Activated effector memory CD4-positive, alpha-beta T cell treated with anti-CD3 and anti-CD28 coated beads, Interleukin-2, amount 50 U/mL, for 16 hours (primary cell): ENCODE measurements around the gene GNAT2.

Experiments
- DNase-seq: peaks from one replicate; pipeline ENCODE4 v3.0.0-alpha.2; 2020

Gene GNAT2

GRCh38 chr1:109605381-109605780, 14.0 kb downstream of the GNAT2 start:
- DNase-seq = no peak

- DNase-seq = no peak
Observed at GRCh38 chr1:109603229-109603628, 16.2 kb downstream of the GNAT2 start.

DNA sequence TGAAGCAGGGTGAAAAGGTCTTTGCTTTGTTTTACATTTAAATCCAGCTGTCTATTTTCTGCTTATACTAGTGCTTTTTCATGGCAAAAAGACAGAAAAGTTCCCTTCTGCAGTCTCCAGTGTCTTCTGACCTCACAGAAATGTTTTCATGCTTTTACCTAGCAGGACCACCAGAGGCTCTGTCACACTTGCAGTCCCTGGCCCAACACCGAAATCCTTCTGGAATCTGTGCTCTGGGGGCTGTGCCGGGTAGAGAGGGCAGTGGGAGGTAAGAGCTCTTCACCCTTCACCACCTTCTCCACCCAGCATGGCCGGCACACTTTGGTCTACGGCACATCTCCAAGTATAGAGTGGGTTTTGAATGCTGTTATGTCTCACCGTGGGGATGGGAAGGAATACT, 20.8 kb downstream of the GNAT2 start:
- no peak for DNase-seq

- DNase-seq = no peak
Observed at GRCh38 chr1:109598156-109598555, 21.3 kb downstream of the GNAT2 start.

DNA sequence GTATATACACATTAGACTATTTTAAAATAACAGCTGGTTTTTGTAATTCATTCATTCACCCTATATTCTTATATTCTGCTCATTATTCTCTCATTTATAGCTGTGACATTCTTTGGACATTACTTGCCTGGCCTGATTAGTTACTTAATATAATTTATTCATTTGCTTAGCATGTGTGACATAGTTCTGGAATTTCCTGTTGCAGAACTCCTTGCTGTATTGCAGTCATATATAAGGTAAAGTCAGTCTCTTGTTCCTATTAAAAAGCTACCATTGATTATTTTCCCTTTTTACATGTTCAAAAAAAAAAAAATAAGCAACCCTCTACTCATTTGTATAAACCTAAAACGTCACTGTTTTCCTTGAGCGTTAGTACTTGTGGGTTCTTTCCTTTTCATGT, 23.9 kb downstream of the GNAT2 start:
- no peak for DNase-seq

GRCh38 chr1:109592916-109593315, 26.5 kb downstream of the GNAT2 start:
- DNase-seq = no peak

GRCh38 chr1:109589679-109590078, 29.7 kb downstream of the GNAT2 start:
- no peak for DNase-seq

- no peak for DNase-seq
Observed at GRCh38 chr1:109589177-109589576, 30.2 kb downstream of the GNAT2 start.

GRCh38 chr1:109586055-109586454, 33.4 kb downstream of the GNAT2 start:
- no peak for DNase-seq

DNA sequence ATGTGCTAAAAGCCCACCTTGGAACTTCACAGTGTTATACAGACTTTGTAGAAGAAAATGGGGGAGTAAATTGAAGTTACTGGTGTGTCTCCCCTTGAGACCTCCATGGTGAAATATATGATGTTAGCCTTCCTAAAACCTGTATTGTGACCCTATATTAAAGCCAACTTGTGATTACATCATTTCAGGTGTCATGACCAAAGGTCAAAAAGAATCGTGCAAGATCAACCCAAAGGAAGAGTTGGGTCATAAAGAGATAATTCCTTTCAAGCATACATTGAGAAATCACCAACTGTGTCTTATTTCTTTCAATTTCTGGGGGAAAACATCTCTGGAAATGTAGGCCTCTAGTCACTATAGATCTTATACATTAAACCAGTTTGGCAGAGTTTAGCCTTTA, 34.6 kb downstream of the GNAT2 start:
- no peak for DNase-seq

GRCh38 chr1:109582021-109582420, 37.4 kb downstream of the GNAT2 start:
- no peak for DNase-seq

- DNase-seq = no peak
Observed at GRCh38 chr1:109579491-109579890, 39.9 kb downstream of the GNAT2 start.

DNA sequence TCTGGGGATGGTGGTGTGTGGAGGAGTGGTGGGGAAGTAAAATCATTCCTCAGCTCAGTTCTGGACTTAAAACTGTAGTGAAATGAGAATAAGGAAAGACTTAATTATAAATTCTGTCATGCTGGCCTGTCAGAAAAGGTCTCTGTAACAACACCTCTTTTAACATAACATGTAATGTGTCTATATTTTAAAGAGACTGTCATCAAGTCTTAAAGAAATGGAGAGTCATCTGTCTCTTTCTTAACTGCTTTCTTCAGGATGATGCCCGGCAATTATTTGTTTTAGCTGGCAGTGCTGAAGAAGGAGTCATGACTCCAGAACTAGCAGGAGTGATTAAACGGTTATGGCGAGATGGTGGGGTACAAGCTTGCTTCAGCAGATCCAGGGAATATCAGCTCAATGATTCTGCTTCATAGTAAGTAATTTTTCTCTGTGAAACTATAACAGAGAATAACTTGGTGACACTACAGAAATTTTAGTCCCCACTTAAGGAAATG, 40.4 kb downstream of the GNAT2 start:
- no peak for DNase-seq

- no peak for DNase-seq
Observed at GRCh38 chr1:109573785-109574184, 45.6 kb downstream of the GNAT2 start.

DNA sequence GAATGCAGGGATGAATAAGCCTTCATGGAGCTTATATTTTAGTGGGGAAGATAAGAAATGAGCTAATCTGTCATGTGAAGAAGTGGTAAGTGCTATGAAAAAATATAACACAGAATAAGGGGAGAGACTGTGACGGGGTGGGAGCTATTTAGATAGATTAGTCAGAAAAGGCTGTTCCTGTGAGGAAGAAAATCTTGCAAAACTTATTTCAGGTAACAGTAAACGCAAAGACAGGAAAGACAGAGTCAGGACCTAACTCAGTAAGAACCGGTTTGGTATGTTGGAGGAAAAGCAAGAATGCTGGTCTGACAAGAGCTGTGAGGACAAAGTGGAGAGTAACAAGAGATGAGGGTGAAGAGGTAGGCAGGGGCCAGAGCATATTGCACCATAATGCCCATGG, 49.0 kb downstream of the GNAT2 start:
- DNase-seq = no peak

DNA sequence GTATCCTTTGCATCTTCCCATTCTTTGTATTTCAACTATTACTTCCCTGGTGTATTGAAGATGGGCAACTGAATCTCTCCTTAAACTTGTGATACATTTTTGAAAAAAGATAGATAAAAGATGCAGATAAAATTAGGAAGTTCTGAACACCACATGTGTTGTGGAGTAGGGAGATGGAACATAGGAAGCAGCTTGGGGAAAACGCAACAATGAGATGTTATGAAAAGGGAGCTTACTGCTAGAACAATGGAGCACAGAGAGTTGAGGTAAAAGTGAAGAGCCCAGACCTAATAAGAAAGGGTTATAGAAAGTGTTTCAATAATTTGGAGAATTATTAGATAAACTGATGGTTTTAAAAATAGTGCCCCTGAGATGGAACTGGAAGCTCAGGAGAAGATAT, 50.1 kb downstream of the GNAT2 start:
- DNase-seq = no peak

DNA sequence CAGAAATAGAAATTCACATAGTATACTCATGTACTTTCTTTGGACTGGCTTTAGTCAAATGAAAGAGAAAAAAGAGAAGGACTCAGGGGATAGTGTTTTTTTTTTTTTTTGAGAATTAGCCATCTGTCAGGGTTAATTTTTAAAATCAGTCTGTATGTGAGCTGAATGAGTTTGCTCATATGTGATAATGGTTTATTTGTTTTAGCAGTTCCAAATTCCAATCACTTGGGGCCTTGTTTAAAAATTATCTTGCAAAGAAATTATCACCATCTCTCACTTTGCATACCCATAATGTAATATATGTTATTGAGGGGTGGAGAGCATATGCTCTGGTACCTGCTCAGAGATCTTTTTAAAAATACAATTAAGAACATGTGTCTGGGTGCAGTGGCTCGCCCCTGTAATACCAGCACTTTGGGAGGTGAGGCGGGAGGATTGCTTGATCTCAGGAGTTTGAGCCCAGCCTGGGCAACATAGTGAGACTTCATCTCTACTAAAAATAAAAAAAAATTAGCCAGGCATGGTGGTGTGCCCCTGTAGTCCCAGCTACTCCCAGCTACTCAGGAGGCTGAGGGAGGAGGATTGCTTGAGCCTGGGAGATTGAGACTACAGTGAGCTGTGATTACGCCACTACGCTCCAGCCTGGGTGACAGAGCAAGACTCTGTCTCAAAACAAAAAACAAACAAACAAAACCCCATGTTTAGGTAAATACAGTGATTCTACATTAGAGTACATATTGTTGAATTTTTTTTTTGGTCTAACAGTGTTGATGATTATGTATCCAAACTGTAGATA, 51.3 kb downstream of the GNAT2 start:
- no peak for DNase-seq

GRCh38 chr1:109566982-109567381, 52.4 kb downstream of the GNAT2 start:
- no peak for DNase-seq

DNA sequence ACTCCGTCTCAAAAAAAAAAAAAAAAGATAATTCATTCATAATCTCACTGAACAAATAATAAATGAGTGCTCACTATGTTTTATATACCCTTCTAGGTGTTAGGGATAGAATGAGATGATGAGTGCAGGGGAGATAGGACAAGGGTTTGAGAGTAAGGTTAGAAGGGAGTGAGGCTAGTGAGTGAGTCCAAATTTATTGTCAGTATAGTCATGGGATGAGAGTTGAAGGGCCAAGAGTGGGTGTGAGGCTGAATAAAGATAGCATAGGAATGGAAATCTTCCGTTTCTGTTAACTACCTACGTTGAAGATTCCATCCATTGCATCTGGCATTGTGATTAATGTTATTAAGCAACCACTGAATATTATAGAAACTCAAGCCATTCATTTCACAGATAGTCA, 54.2 kb downstream of the GNAT2 start:
- DNase-seq = no peak

GRCh38 chr1:109564194-109564878, 55.1 kb downstream of the GNAT2 start:
- DNase-seq = no peak

DNA sequence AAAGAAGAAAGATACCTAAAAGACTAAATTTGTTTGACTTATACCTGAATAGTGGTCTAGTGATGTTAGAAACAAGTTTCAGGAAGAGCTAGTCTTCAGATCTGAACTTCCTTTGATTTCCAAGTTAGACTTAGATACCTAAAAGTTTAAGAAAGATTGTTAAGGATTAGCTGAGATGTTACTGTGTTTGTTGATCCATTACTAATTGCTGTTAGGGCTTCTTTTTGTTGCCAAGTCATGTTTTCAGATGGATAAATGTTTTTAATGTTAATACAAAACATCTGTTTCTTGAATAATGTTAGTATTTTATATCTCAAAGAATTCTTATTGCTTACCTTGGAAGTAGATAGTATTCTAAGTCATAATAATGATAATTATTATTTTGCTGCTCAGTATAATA, 59.4 kb downstream of the GNAT2 start:
- no peak for DNase-seq

GRCh38 chr1:109557520-109557919, 61.9 kb downstream of the GNAT2 start:
- no peak for DNase-seq

GRCh38 chr1:109556563-109556962, 62.9 kb downstream of the GNAT2 start:
- no peak for DNase-seq
